KMS-11 (cell line): Measurements from ENCODE around the gene LTO1.

Experiments used
- H2AFZ ChIP-seq: fragments of 200-600 bp; sonication (generic); 2 replicates; pipeline ENCODE4 v1.6.1; 2016; ENCODE audit warnings: antibody characterized with exemption, mixed run types, low read depth
- H3K27ac ChIP-seq: fragments of 200-600 bp; sonication (generic); 2 replicates; pipeline ENCODE4 v1.6.1; 2016; ENCODE audit warnings: mild to moderate bottlenecking, mixed run types
- H3K27me3 ChIP-seq: fragments of 200-600 bp; sonication (generic); 2 replicates; pipeline ENCODE4 v1.6.1; 2017; ENCODE audit warnings: mild to moderate bottlenecking, low read depth, mixed run types, moderate library complexity; ENCODE audit not compliant: insufficient read depth
- H3K36me3 ChIP-seq: fragments of 200-600 bp; sonication (generic); 2 replicates; pipeline ENCODE4 v1.6.1; 2017; ENCODE audit warnings: mild to moderate bottlenecking, mixed run types; ENCODE audit not compliant: insufficient read depth
- H3K4me1 ChIP-seq: fragments of 200-600 bp; sonication (generic); 2 replicates; pipeline ENCODE4 v1.6.1; 2016; ENCODE audit warnings: mild to moderate bottlenecking, low read depth, mixed run types; ENCODE audit not compliant: poor library complexity, severe bottlenecking
- H3K4me2 ChIP-seq: fragments of 200-600 bp; sonication (generic); 2 replicates; pipeline ENCODE4 v1.7.0; 2016; ENCODE audit warnings: mild to moderate bottlenecking, mixed run types
- H3K4me3 ChIP-seq: fragments of 200-600 bp; sonication (generic); IDR thresholded peaks from 2 replicates; pipeline ENCODE4 v1.6.1; 2017; ENCODE audit warnings: low read depth, low read length, mixed read lengths; ENCODE audit not compliant: insufficient read depth
- H3K79me2 ChIP-seq: fragments of 200-600 bp; sonication (generic); 2 replicates; pipeline ENCODE4 v1.6.1; 2016; ENCODE audit warnings: low read depth, mixed run types; ENCODE audit not compliant: insufficient read depth
- H3K9ac ChIP-seq: fragments of 200-600 bp; sonication (generic); 2 replicates; pipeline ENCODE4 v1.6.1; 2016; ENCODE audit warnings: mild to moderate bottlenecking, mixed run types
- H4K20me1 ChIP-seq: fragments of 200-600 bp; sonication (generic); 2 replicates; pipeline ENCODE4 v1.6.1; 2016; ENCODE audit warnings: mild to moderate bottlenecking, mixed run types; ENCODE audit not compliant: insufficient read depth
- CTCF ChIP-seq: fragments of 200-600 bp; sonication (generic); conservative IDR thresholded peaks from 2 replicates; pipeline ENCODE4 v1.6.1; 2017; ENCODE audit warnings: low read depth, mild to moderate bottlenecking, antibody characterized with exemption, low read length, moderate library complexity, mixed read lengths

LTO1 gene

DNA sequence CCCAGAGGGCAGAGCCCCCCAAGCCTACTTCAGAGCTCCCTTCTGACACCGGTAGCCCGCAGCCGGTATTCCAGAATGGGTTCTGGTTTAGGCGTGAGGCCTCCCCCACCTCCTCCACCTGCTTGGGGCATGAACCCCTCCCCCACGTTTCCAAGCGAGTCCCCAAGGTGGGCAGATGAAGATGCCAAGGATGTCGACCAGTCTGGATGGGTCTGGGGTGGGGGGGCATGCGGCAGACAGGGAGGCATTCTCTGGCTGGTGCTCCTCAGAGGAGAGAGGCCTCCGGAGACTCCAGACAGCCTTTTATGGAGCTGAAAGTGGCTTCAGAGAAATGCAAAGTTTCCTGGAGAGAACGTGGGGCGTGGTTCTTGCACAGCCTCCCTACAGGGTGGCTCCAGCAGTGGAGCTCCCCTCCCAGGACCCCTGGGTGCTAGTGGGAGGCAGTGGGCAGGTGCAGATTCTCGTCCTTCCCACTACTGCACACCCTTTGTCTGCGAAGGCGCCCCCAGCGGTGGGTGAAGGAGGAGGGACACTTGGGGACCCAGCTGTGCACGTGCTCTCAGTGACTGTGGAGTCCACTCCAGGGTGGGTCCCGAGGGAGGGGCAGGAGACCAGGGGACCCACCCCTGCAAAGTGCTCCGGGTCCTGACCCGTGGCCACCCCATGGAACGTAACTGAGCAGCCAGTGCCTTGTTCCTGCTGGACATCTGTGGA, 30.0 kb downstream of the LTO1 start:
- Histone ChIP-seq H3K27me3 (peaks cover 64% of the 10 kb centered on the region), H3K4me3 (no peak overlapping the region), H4K20me1 (no peaks in the 10 kb centered on the region), H2AFZ (no peak overlapping the region), H3K4me1 (no peaks in the 10 kb centered on the region), H3K36me3 (no peaks in the 10 kb centered on the region), H3K79me2 (no peaks in the 10 kb centered on the region), H3K4me2 (no peak overlapping the region), H3K9ac (no peak overlapping the region), H3K27ac (no peak overlapping the region)
- TF ChIP-seq CTCF, result no peak

DNA sequence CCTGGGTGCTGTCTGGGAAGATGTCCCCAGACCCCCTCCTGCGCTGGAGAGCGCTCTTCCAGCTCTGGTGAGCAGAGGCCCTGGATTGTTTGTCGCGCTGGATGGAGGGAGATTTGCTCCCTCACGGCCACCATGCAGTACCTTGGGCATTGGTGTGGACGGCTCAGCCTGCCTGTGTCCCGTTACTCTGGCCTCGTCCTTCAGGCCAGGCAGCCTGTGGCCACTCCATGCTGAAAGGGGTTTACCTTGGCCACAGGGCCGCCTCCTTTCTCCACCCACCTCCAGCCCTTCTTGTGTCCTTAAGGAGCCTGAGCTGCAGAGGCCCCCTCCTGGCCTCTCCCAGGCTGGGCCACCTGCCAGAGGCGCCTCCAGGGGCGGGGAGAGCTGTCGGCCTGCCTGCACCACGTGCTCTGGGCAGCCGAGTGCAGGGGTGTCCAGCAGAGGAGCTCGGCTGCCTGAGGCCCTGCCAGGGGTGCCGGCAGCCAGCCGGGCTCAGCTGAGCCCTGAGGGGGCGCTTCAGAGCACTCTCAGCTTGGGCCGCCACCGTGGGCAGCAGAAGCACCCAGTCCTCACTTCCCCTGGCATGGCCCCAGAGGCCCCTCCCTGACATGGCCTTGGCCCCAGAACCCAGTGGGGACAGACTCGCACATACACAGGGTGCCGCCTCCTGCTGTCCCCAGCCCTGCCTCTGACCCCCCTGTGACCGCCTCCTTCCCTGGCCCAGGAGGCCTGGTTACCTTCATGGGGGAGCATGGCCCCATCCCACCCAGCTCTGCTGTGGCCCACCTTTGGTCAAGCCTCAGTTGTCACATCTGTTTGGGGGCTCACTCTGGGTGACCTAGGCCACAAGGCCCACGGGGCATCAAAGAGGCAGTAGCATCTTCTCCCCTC, 30.8 kb downstream of the LTO1 start:
- TF ChIP-seq CTCF, result no peak
- 0 out of 2 replicates have a peak overlapping the region, but pooled peaks have one; percentile 76 for H3K4me2 ChIP-seq
- H3K27me3 ChIP-seq, result peaks cover 65% of the 10 kb centered on the region
- H3K79me2 ChIP-seq, result no peaks in the 10 kb centered on the region
- no peak overlapping the region for H3K27ac ChIP-seq
- no peak overlapping the region for H2AFZ ChIP-seq
- H3K36me3 ChIP-seq, result no peaks in the 10 kb centered on the region
- no peak overlapping the region for H3K4me3 ChIP-seq
- H3K4me1 ChIP-seq, result no peaks in the 10 kb centered on the region
- H4K20me1 ChIP-seq, result no peaks in the 10 kb centered on the region
- H3K9ac ChIP-seq, result no peak overlapping the region

DNA sequence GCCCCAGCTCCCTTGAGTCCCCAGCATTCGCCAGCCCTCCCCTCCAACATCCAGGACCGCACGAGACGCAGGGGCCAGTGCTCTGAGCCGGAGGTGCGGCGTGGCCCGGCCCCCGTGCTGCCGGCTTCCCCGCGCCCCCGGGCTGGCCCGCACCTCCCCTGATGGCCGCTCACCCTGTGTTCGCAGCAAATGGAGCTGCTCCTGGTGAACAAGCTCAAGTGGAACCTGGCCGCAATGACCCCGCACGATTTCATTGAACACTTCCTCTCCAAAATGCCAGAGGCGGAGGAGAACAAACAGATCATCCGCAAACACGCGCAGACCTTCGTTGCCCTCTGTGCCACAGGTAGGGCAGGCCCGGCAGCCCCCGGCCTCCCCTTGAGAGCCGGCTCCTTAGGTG, 31.5 kb downstream of the LTO1 start:
- Histone ChIP-seq H3K4me2 (peak overlapping the region; percentile 76; the same call in 1 of the 2 replicates), H3K79me2 (no peaks in the 10 kb centered on the region), H3K9ac (no peak overlapping the region), H2AFZ (no peak overlapping the region), H3K36me3 (no peaks in the 10 kb centered on the region), H4K20me1 (no peaks in the 10 kb centered on the region), H3K27ac (no peak overlapping the region), H3K27me3 (peaks cover 67% of the 10 kb centered on the region), H3K4me3 (no peak overlapping the region), H3K4me1 (no peaks in the 10 kb centered on the region)
- peak; percentile 27 for TF ChIP-seq CTCF

GRCh38 chr11:69642913-69643632, 32.1 kb downstream of the LTO1 start:
- Histone ChIP-seq H3K36me3 (no peaks in the 10 kb centered on the region), H3K27me3 (peaks cover 63% of the 10 kb centered on the region), H3K4me1 (no peaks in the 10 kb centered on the region), H3K79me2 (no peaks in the 10 kb centered on the region), H3K9ac (no peak overlapping the region), H3K4me3 (no peak overlapping the region), H3K27ac (no peak overlapping the region), H4K20me1 (no peaks in the 10 kb centered on the region), H2AFZ (peak overlapping the region; percentile 78), H3K4me2 (peak overlapping the region; percentile 76)
- TF ChIP-seq CTCF, result peak; percentile 73
